Measurements from ENCODE around the gene TLE3. TPM values are rescaled to one million over a fixed set of nuclear protein-coding genes. Genes with fewer than 3 reads are reported as not detected.
A peak's percentile ranks its signal among the peaks of the same experiment; 100 is the strongest.

TLE3 gene
- total RNA-seq, 1 donor from 2014 or later = 28.8 TPM

- Mint-ChIP-seq H3K9me3 (ENCODE audit: unreplicated experiment) (no peaks in the 10 kb centered on the region), H3K4me3 (ENCODE audit: unreplicated experiment) (no peak overlapping the region), H3K36me3 (ENCODE audit: unreplicated experiment) (peaks cover 31% of the 10 kb centered on the region), H3K27ac (ENCODE audit: unreplicated experiment) (no peak overlapping the region), H3K4me1 (ENCODE audit: unreplicated experiment) (peaks cover 21% of the 10 kb centered on the region), H3K27me3 (ENCODE audit: unreplicated experiment) (no peaks in the 10 kb centered on the region)
- DNase-seq (ENCODE audit: extremely low spot score, unreplicated experiment) = no peak
- no peak for TF ChIP-seq CTCF (IDR thresholded peaks at IDR 0.05)
These were observed 34.3 kb downstream of the TLE3 start for GRCh38 chr15:70063261-70063925.

GRCh38 chr15:70062321-70062956 lies 35.3 kb downstream of the TLE3 start:
- DNase-seq (ENCODE audit: extremely low spot score, unreplicated experiment) = no peak
- TF ChIP-seq CTCF (IDR thresholded peaks at IDR 0.05) = no peak

GRCh38 chr15:70061696-70062270 lies 35.9 kb downstream of the TLE3 start:
- no peaks in the 10 kb centered on the region for H3K27me3 Mint-ChIP-seq (ENCODE audit: unreplicated experiment)
- H3K27ac Mint-ChIP-seq (ENCODE audit: unreplicated experiment) = no peak overlapping the region
- peaks cover 21% of the 10 kb centered on the region for H3K4me1 Mint-ChIP-seq (ENCODE audit: unreplicated experiment)
- DNase-seq (ENCODE audit: extremely low spot score, unreplicated experiment) = no peak
- no peaks in the 10 kb centered on the region for H3K9me3 Mint-ChIP-seq (ENCODE audit: unreplicated experiment)
- H3K36me3 Mint-ChIP-seq (ENCODE audit: unreplicated experiment) = peaks cover 36% of the 10 kb centered on the region
- peak overlapping the region; percentile 6 for H3K4me3 Mint-ChIP-seq (ENCODE audit: unreplicated experiment)
- no peak for TF ChIP-seq CTCF (IDR thresholded peaks at IDR 0.05)

More at GRCh38 chr15:70062321-70062956, 35.3 kb downstream of the TLE3 start:
- Mint-ChIP-seq H3K36me3 (ENCODE audit: unreplicated experiment) (peaks cover 36% of the 10 kb centered on the region), H3K4me1 (ENCODE audit: unreplicated experiment) (peaks cover 21% of the 10 kb centered on the region), H3K27me3 (ENCODE audit: unreplicated experiment) (no peaks in the 10 kb centered on the region), H3K9me3 (ENCODE audit: unreplicated experiment) (no peaks in the 10 kb centered on the region), H3K4me3 (ENCODE audit: unreplicated experiment) (peak overlapping the region; percentile 6), H3K27ac (ENCODE audit: unreplicated experiment) (no peak overlapping the region)

GRCh38 chr15:70060993-70061305 lies 36.8 kb downstream of the TLE3 start:
- no peak for DNase-seq (ENCODE audit: extremely low spot score, unreplicated experiment)
- Mint-ChIP-seq H3K27ac (ENCODE audit: unreplicated experiment) (no peak overlapping the region), H3K4me1 (ENCODE audit: unreplicated experiment) (peaks cover 16% of the 10 kb centered on the region)

More at GRCh38 chr15:70060993-70061305, 36.8 kb downstream of the TLE3 start:
- Mint-ChIP-seq H3K36me3 (ENCODE audit: unreplicated experiment) (peaks cover 33% of the 10 kb centered on the region), H3K9me3 (ENCODE audit: unreplicated experiment) (no peaks in the 10 kb centered on the region), H3K4me3 (ENCODE audit: unreplicated experiment) (no peak overlapping the region), H3K27me3 (ENCODE audit: unreplicated experiment) (no peaks in the 10 kb centered on the region)
- TF ChIP-seq CTCF (IDR thresholded peaks at IDR 0.05) = no peak

All from osteocyte (in vitro differentiated cells).